Lower leg skin (tissue), 3 donors: ENCODE measurements around the gene MAGED1.

ENCODE experiments used
- POLR2A ChIP-seq, 2 donors: fragments of 450-650 bp; IDR thresholded peaks; one replicate each; pipeline ENCODE4 v1.6.1; 2016 to 2017; ENCODE audit warnings: antibody characterized with exemption in 2 of 2, mild to moderate bottlenecking in 1 of 2, moderate library complexity in 1 of 2
- TF ChIP-seq, protein P1 (sequence below), 3 donors: fragments of 450-650 bp; IDR thresholded peaks; one replicate each; pipeline ENCODE4 v1.5.1; 2016; ENCODE audit warnings: antibody characterized with exemption in 3 of 3, mild to moderate bottlenecking in 3 of 3, moderate library complexity in 2 of 3

DNA sequence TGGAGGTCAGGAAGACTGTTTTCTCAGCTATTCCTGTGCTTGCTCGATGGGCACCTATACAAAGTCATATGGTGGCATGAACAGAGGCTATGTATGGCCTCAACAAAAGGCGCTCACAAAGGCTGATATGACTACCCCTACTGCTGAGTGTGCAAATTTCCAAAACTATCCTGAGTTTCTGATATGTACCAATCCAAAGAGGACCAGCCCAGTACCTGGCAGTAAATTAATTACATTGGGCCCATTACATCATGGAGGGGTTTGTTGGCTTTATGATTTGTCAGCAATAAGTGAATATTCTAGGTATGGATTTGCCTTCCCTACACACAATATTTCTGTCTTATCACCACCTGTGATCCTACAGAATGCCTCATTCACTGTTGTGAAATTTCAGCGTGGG lies 12.3 kb downstream of the MAGED1 start:
- TF ChIP-seq, protein P1, sequence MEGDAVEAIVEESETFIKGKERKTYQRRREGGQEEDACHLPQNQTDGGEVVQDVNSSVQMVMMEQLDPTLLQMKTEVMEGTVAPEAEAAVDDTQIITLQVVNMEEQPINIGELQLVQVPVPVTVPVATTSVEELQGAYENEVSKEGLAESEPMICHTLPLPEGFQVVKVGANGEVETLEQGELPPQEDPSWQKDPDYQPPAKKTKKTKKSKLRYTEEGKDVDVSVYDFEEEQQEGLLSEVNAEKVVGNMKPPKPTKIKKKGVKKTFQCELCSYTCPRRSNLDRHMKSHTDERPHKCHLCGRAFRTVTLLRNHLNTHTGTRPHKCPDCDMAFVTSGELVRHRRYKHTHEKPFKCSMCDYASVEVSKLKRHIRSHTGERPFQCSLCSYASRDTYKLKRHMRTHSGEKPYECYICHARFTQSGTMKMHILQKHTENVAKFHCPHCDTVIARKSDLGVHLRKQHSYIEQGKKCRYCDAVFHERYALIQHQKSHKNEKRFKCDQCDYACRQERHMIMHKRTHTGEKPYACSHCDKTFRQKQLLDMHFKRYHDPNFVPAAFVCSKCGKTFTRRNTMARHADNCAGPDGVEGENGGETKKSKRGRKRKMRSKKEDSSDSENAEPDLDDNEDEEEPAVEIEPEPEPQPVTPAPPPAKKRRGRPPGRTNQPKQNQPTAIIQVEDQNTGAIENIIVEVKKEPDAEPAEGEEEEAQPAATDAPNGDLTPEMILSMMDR (IDR thresholded peaks at IDR 0.05), result no peak
- no peak for TF ChIP-seq POLR2A (IDR thresholded peaks at IDR 0.05)
